Caco-2 (cell line): ENCODE data around the gene HBEGF. TPM values are rescaled to one million over a fixed set of nuclear protein-coding genes. Genes with fewer than 3 reads are reported as not detected.
A peak's percentile ranks its signal among the peaks of the same experiment; 100 is the strongest.

Experiments used
- Bru-seq: library from RNA; stranded (reverse); fragments of 400-500 nt; gene quantifications from one replicate; lab custom pipeline; 2021; lab: Mats Ljungman, UMichigan
- BruChase-seq, 2 experiments: library from RNA; stranded (reverse); fragments of 400-500 nt; gene quantifications; one replicate each; lab custom pipeline; 2021; lab: Mats Ljungman, UMichigan
- BruUV-seq: library from RNA; stranded (reverse); fragments of 400-500 nt; replicated peaks from 2 replicates; lab custom pipeline; 2021; lab: Mats Ljungman, UMichigan
- CTCF ChIA-PET: fragments of 300-600 bp; sonication (Branson Sonifier 250); formaldehyde crosslinking; loops from one replicate; lab custom pipeline; 2022; ENCODE audit warnings: antibody characterized with exemption; lab: Charles Lee
- POLR2A ChIA-PET: fragments of 300-600 bp; sonication (Branson Sonifier 250); formaldehyde crosslinking; loops from one replicate; lab custom pipeline; 2022; ENCODE audit warnings: antibody characterized with exemption; lab: Charles Lee
- DNase-seq, 2 experiments: peaks; one replicate each; pipeline versions ENCODE4 v3.0.0 to v3.0.0-alpha.2; 2020 to 2022
- H3K27me3 ChIP-seq: replicated peaks from 2 replicates; pipeline ENCODE4 v1.6.0; 2011; ENCODE audit warnings: low read length; ENCODE audit not compliant: control insufficient read depth, insufficient read depth
- H3K36me3 ChIP-seq: 2 replicates; pipeline ENCODE4 v1.5.1; 2011; ENCODE audit warnings: low read length; ENCODE audit not compliant: control insufficient read depth, insufficient read depth
- H3K4me1 ChIP-seq: fragments of 250-450 bp; sonication (Bioruptor Pico); 2 replicates; pipeline ENCODE4 v1.5.1; 2020; ENCODE audit warnings: mild to moderate bottlenecking
- H3K4me3 ChIP-seq: 2 replicates; pipeline ENCODE4 v1.5.1; 2011; ENCODE audit warnings: low read depth, mild to moderate bottlenecking, control low read depth, low read length
- H3K9me3 ChIP-seq: fragments of 250-450 bp; sonication (Bioruptor Pico); 2 replicates; pipeline ENCODE4 v1.5.1; 2020; ENCODE audit warnings: mild to moderate bottlenecking, moderate library complexity
- H3K27ac Mint-ChIP-seq: one replicate; pipeline ENCODE4 v1.8.0; 2022; ENCODE audit warnings: mixed read lengths; ENCODE audit not compliant: unreplicated experiment
- H3K27me3 Mint-ChIP-seq: one replicate; pipeline ENCODE4 v1.8.0; 2022; ENCODE audit warnings: mixed read lengths; ENCODE audit not compliant: insufficient read depth, unreplicated experiment
- H3K36me3 Mint-ChIP-seq: one replicate; pipeline ENCODE4 v1.8.0; 2022; ENCODE audit warnings: mild to moderate bottlenecking, mixed read lengths; ENCODE audit not compliant: insufficient read depth, unreplicated experiment
- H3K4me1 Mint-ChIP-seq: one replicate; pipeline ENCODE4 v1.8.0; 2022; ENCODE audit warnings: low read depth, mixed read lengths; ENCODE audit not compliant: unreplicated experiment
- H3K4me3 Mint-ChIP-seq: one replicate; pipeline ENCODE4 v1.8.0; 2022; ENCODE audit warnings: mild to moderate bottlenecking, moderate library complexity, mixed read lengths; ENCODE audit not compliant: unreplicated experiment
- H3K9me3 Mint-ChIP-seq: one replicate; pipeline ENCODE4 v1.8.0; 2022; ENCODE audit warnings: mixed read lengths; ENCODE audit not compliant: unreplicated experiment
- intact Hi-C: fragments of 100-400 bp; cut with micrococcal nuclease; formaldehyde crosslinking; loops from one replicate; pipeline ENCODE4 v1.10.0; 2022; ENCODE audit not compliant: unreplicated experiment
- long read RNA-seq: library from polyadenylated mRNA; stranded (forward); transcript quantifications from one replicate; pipeline ENCODE4 v2.0.0, GENCODE V29; 2022
- total RNA-seq: library from RNA; stranded (reverse); gene quantifications from 2 replicates; pipeline ENCODE4 v1.2.3, GENCODE V29; 2022
- TF ChIP-seq, protein P1 (sequence below), 2 experiments: fragments of 200-600 bp in 1 of 2; IDR thresholded peaks; 1 replicate in 1 of 2; 2 replicates in 1 of 2; pipeline versions ENCODE4 v1.5.1 to v1.8.0; 2011 to 2022; ENCODE audit warnings: antibody characterized with exemption in 1 of 2, control low read depth in 1 of 2, inconsistent platforms in 1 of 2, low read depth in 1 of 2, low read length in 1 of 2, mild to moderate bottlenecking in 1 of 2, moderate library complexity in 1 of 2; ENCODE audit not compliant: insufficient read depth in 1 of 2, severe bottlenecking in 1 of 2, unreplicated experiment in 1 of 2

Gene HBEGF, protein sequence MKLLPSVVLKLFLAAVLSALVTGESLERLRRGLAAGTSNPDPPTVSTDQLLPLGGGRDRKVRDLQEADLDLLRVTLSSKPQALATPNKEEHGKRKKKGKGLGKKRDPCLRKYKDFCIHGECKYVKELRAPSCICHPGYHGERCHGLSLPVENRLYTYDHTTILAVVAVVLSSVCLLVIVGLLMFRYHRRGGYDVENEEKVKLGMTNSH
- total RNA-seq = 5.2 and 5.8 TPM in 2 replicates
- percentile 71 among the genes with signal in this experiment for Bru-seq, nascent RNA
- percentile 65 among the genes with signal in this experiment for BruChase-seq, experiment 1, labeled RNA remaining after a 2-hour chase
- BruChase-seq, experiment 2, labeled RNA remaining after a 6-hour chase = percentile 53 among the genes with signal in this experiment
- long read RNA-seq, transcript HBEGF-202 (2 exons, 1,230 nt) = minor isoform, 7 of 22 reads
- long read RNA-seq, transcript HBEGF-201 (6 exons, 2,386 nt) = major isoform, 13 of 22 reads
- long read RNA-seq, partial matches to known transcripts = 2 of 22 reads
- long read RNA-seq, other reads (novel, unspliced or antisense) = 0 of 22 reads

- Histone ChIP-seq H3K9me3 (no peaks in the 10 kb centered on the region), H3K4me3 (peak within 1 kb of the TSS; percentile 86), H3K36me3 (no peaks in the 10 kb centered on the region; the same call in none of the 2 replicates), H3K27me3 (no peaks in the 10 kb centered on the region), H3K4me1 (peaks cover 35% of the 10 kb centered on the region)
- Mint-ChIP-seq H3K9me3 (no peaks in the 10 kb centered on the region), H3K36me3 (peaks cover 8% of the 10 kb centered on the region), H3K4me3 (peak within 1 kb of the TSS; percentile 71), H3K4me1 (peaks cover 32% of the 10 kb centered on the region), H3K27me3 (no peaks in the 10 kb centered on the region), H3K27ac (peak within 1 kb of the TSS; percentile 45)
- ChIA-PET CTCF (interaction anchor here (0.6 to 4.0 kb wide), 35 partner anchors 9 to 428 kb away, joined by 3 to 105 read pairs (median 5); partner anchors contain the start of genes ANKHD1, EIF4EBP3 and PFDN1), POLR2A (interaction anchor here (0.6 to 1.7 kb wide), 30 partner anchors 10 to 374 kb away, joined by 3 to 28 read pairs (median 6); partner anchors contain the start of genes ANKHD1, IK, NDUFA2 and PFDN1)
- TF ChIP-seq, protein P1, sequence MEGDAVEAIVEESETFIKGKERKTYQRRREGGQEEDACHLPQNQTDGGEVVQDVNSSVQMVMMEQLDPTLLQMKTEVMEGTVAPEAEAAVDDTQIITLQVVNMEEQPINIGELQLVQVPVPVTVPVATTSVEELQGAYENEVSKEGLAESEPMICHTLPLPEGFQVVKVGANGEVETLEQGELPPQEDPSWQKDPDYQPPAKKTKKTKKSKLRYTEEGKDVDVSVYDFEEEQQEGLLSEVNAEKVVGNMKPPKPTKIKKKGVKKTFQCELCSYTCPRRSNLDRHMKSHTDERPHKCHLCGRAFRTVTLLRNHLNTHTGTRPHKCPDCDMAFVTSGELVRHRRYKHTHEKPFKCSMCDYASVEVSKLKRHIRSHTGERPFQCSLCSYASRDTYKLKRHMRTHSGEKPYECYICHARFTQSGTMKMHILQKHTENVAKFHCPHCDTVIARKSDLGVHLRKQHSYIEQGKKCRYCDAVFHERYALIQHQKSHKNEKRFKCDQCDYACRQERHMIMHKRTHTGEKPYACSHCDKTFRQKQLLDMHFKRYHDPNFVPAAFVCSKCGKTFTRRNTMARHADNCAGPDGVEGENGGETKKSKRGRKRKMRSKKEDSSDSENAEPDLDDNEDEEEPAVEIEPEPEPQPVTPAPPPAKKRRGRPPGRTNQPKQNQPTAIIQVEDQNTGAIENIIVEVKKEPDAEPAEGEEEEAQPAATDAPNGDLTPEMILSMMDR (IDR thresholded peaks at IDR 0.05; ENCODE audit: insufficient read depth in 1 of 2, low read depth in 1 of 2, low read length in 1 of 2, severe bottlenecking in 1 of 2, unreplicated experiment in 1 of 2) = peak; percentile 67 to 84
- intact Hi-C loops = loop anchor here (1.0 to 5.0 kb wide), 5 partner anchors 11 to 106 kb away; partner anchors contain the start of gene PFDN1
- no TSS peak for BruUV-seq
- peak; percentile 92 to 96 for DNase-seq
These were observed at the start of gene HBEGF for GRCh38 chr5:140346348-140347221. HBEGF (minus strand) TSS chr5:140346603; CDS start chr5:140346328, 275 bp downstream.

DNA sequence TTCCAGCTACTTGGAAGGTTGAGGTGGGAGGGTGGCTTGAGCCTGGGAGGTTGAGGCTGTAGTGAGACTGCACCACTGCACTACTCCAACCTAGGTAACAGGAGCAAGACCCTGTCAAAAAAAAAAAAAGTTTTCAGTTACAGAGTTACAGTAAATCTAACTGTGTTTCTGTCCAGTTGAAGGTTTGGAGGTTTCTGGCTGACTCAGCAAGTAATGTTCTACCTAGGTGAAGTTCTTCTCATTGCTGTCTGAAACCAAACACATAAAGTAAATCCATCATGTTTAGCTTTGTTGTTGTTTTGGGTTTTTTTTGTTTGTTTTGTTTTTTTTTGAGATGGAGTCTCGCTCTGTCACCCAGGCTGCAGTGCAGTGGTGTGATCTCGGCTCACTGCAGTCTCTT is 47.3 kb upstream of the HBEGF start:
- ChIA-PET POLR2A (no interaction called here), CTCF (no interaction called here)
- intact Hi-C loops = no loop called here
- Histone ChIP-seq H3K9me3 (no peaks in the 10 kb centered on the region), H3K36me3 (no peaks in the 10 kb centered on the region), H3K4me3 (no peak overlapping the region), H3K27me3 (no peaks in the 10 kb centered on the region), H3K4me1 (no peaks in the 10 kb centered on the region)
- H3K27ac Mint-ChIP-seq = no peak overlapping the region
- no peaks in the 10 kb centered on the region for H3K9me3 Mint-ChIP-seq
- no peak overlapping the region for H3K4me3 Mint-ChIP-seq
- H3K4me1 Mint-ChIP-seq = no peaks in the 10 kb centered on the region
- TF ChIP-seq, protein P1 (IDR thresholded peaks at IDR 0.05; ENCODE audit: insufficient read depth in 1 of 2, low read depth in 1 of 2, low read length in 1 of 2, severe bottlenecking in 1 of 2, unreplicated experiment in 1 of 2) = no peak
- no peak for DNase-seq
- H3K27me3 Mint-ChIP-seq = no peaks in the 10 kb centered on the region
- H3K36me3 Mint-ChIP-seq = no peaks in the 10 kb centered on the region
- BruUV-seq = no TSS peak

DNA sequence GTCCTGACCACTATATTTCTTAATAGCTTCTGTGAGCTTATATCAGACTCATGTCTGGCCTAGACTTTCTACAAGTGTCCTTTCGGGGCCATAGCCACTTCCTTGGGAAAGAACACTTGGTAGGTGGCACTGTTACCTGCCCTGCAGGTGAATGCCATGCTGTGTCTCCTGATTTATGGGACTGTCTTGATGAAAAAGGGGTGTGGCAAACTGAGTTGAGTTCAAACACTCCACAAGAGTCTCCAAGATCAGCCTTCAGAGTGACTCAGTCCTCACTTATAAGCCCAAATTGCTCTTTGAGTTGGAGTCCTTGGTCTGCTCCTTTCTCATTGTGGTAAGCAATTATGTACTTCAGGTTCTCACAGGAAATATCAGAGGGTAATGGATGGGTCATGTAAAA is 45.3 kb upstream of the HBEGF start:
- Mint-ChIP-seq H3K27me3 (no peaks in the 10 kb centered on the region), H3K9me3 (no peaks in the 10 kb centered on the region), H3K27ac (no peak overlapping the region), H3K4me1 (no peaks in the 10 kb centered on the region), H3K4me3 (no peak overlapping the region), H3K36me3 (no peaks in the 10 kb centered on the region)
- TF ChIP-seq, protein P1 (IDR thresholded peaks at IDR 0.05; ENCODE audit: insufficient read depth in 1 of 2, low read depth in 1 of 2, low read length in 1 of 2, severe bottlenecking in 1 of 2, unreplicated experiment in 1 of 2) = no peak
- Histone ChIP-seq H3K4me3 (no peak overlapping the region), H3K9me3 (no peaks in the 10 kb centered on the region), H3K36me3 (no peaks in the 10 kb centered on the region), H3K4me1 (no peaks in the 10 kb centered on the region), H3K27me3 (no peaks in the 10 kb centered on the region)
- ChIA-PET CTCF (no interaction called here), POLR2A (no interaction called here)
- DNase-seq = no peak
- no TSS peak for BruUV-seq
- intact Hi-C loops = no loop called here
